Subcutaneous adipose tissue (tissue), 4 donors: ENCODE data around the gene PRPF31. TPM values are rescaled to one million over a fixed set of nuclear protein-coding genes. Genes with fewer than 3 reads are reported as not detected.

Experiments used
- total RNA-seq, 4 donors: library from RNA; depleted of rRNA; stranded (reverse); fragments of >200 nt; gene quantifications; one replicate each; pipeline ENCODE4 v1.1.0, GENCODE V29; 2016
- TF ChIP-seq, protein P1 (sequence below): fragments of 450-650 bp; IDR thresholded peaks from one replicate; pipeline ENCODE4 v1.5.1; 2016; ENCODE audit warnings: low read depth, mild to moderate bottlenecking, control low read depth, antibody characterized with exemption, moderate library complexity

The PRPF31 gene
- total RNA-seq, 4 donors from 2014 or later = 26.6 to 43.6 (median 36.9) TPM

DNA sequence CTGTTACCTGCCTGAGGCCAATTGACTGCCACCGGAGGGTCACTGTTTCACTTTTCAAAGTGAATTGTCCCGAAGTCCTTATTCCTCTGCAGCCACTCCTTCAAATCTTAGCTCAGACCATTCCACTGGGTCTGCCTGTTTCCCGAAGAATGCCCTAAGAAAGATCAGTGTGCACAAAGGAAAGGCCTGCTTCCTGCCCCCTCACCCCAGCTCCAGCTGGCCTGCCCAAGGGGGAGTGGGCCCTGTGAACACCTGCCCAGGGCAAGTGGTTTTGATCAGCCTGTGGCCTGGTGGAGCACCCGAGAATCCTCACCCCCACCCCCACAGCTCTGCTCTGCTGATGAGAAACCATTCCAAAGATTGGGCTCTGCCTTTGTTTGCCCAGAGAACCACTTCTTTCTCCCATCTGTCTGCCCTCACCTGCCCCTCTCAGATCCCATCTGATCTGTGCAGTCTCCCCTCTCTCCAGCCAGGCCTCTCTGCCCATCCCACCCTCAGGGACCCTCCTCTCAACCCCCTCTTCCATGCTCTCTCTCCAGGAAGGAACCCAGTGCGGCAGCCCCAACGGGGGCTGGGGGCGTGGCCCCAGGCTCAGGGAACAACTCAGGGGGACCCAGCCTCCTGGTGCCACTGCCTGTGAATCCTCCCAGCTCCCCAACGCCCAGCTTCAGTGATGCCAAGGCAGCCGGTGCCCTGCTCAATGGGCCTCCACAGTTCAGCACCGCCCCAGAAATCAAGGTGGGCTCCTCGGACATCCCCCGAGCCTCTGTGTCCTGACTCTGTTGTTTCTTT lies 33.7 kb downstream of the PRPF31 start:
- TF ChIP-seq, protein P1, sequence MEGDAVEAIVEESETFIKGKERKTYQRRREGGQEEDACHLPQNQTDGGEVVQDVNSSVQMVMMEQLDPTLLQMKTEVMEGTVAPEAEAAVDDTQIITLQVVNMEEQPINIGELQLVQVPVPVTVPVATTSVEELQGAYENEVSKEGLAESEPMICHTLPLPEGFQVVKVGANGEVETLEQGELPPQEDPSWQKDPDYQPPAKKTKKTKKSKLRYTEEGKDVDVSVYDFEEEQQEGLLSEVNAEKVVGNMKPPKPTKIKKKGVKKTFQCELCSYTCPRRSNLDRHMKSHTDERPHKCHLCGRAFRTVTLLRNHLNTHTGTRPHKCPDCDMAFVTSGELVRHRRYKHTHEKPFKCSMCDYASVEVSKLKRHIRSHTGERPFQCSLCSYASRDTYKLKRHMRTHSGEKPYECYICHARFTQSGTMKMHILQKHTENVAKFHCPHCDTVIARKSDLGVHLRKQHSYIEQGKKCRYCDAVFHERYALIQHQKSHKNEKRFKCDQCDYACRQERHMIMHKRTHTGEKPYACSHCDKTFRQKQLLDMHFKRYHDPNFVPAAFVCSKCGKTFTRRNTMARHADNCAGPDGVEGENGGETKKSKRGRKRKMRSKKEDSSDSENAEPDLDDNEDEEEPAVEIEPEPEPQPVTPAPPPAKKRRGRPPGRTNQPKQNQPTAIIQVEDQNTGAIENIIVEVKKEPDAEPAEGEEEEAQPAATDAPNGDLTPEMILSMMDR = no peak

DNA sequence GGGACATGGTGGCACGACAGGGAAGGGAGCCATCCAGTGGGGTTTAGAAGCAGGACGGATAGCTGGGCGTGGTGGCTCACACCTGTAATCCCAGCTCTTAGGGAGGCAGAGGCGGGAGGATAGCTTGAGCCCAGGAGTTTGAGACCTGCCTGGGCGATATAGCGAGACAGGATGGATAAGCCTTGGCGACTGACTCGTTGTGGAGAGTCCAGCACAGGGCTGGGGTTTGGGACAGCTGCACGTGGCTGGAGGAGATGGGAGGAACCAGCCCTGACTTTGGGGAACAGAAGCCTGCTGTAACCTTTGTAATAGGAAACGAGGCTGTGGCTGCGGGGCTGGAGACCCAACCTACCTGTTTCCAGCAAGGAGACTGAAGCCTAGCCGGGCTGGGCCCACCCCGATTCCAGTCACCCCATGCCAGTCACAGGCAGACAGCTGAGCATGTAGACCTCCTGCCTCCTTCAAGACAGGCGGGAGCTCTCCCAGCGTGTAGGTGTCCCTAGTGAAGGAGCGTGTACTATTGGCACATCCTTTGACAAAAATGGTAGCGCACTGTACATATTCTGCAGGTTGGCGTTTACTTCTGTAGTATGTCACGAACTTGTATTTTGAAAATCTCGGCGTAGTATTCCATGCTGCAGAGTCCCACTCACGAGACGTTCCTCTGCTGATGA lies 35.9 kb downstream of the PRPF31 start:
- TF ChIP-seq, protein P1 = no peak

- TF ChIP-seq, protein P1 = no peak
Measured at GRCh38 chr19:54152267-54152666, 36.7 kb downstream of the PRPF31 start.

DNA sequence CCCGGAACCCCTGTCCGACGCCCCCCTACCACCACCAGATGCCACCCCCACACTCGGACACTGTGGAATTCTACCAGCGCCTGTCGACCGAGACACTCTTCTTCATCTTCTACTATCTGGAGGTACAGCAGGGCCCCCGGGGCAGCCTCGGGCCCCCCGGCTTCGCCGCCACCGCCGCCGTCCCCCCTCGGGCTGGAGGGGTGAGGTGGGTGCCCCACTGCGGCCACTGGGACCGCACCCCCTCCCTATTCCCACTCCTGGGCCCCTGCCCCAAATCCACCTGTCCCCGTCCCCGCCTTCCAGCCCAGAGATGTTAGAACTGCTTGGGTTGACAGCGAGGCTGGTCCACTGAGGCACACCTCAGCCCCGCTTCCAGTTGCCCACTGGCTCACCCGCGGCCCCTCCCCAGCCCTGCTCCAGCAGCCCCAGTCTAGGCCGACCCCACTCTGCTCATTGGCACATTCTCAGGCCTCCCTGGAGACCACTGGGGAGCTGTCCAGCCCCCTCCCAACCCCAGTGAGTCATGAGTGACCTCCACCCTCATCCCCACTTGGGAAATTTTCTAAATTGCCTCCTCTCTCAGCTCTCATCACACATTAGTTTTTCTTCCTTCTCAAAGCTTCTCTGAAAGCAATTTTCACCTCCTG lies 37.4 kb downstream of the PRPF31 start:
- TF ChIP-seq, protein P1 = no peak

- TF ChIP-seq, protein P1 = no peak
Measured at GRCh38 chr19:54153731-54154326, 38.3 kb downstream of the PRPF31 start.

DNA sequence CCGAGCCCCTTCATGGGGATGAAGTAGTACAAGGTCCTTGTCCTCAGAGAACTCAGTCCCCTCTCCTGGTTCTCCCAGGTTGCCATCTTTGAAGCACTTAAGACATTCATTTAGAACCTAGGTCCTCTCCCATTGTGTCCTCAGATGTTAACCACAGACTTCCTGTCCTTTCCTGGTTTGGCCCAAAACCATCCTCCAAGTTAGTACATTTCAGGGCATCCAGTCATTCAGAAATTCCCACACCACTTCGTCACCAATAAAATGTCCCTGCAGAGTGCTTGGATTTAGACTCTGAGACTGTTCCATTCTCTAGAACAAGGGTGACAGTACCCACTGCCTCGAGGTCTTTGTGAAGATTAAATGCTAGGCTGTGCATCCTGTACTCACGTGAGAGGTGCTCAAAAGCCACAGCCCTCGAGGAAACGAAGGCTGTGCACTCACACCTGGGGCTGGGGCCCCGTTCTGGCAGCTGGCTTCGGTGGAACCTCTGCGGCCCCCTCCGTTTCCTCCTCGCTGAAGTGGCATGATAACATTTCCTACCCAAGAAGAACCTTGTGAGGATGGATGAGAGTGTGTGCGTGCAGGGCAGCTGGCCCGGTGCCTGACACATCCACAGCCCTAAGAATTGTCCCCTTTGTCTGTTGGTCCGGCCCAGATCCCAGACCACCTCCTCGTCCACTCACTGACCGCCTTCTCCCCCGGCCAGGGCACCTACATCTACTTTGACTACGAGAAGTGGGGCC lies 39.2 kb downstream of the PRPF31 start:
- TF ChIP-seq, protein P1 = no peak
